GM23248 (cell line): ENCODE results near the gene SLC18A3.

Experiments
- EZH2 ChIP-seq: fragments of 200-600 bp; sonication (generic); IDR thresholded peaks from 2 replicates; pipeline ENCODE4 v1.6.1; 2018; ENCODE audit warnings: antibody characterized with exemption, mild to moderate bottlenecking; ENCODE audit not compliant: insufficient read depth, poor library complexity, severe bottlenecking
- EZH2phosphoT487 ChIP-seq: fragments of 200-600 bp; sonication (generic); IDR thresholded peaks from 2 replicates; pipeline ENCODE4 v1.6.1; 2018; ENCODE audit warnings: antibody characterized with exemption, moderate library complexity, mild to moderate bottlenecking, low read depth; ENCODE audit not compliant: insufficient read depth

- no peak for TF ChIP-seq EZH2
- no peak for TF ChIP-seq EZH2phosphoT487
These were observed 8.3 kb upstream of the SLC18A3 start for GRCh38 chr10:49601857-49602256.
